ENCODE data around the gene PADI4.

PADI4 gene

GRCh38 chr1:17397910-17398695, 90.1 kb downstream of the PADI4 start:
- DNase-seq (ENCODE audit: extremely low read depth, insufficient read length), result no peak
- no peaks in the 10 kb centered on the region for H3K36me3 ChIP-seq (ENCODE audit: control insufficient read depth, insufficient read depth, low read length)
- TF ChIP-seq CTCF (IDR thresholded peaks at IDR 0.05; ENCODE audit: insufficient read depth, low read length, poor library complexity, severe bottlenecking), result no peak

GRCh38 chr1:17400725-17401341, 92.8 kb downstream of the PADI4 start:
- Histone ChIP-seq H3K36me3 (ENCODE audit: control insufficient read depth, insufficient read depth, low read length) (no peaks in the 10 kb centered on the region), H3K4me3 (replicated peaks; ENCODE audit: low read depth, low read length) (no peak overlapping the region), H3K27me3 (replicated peaks; ENCODE audit: control insufficient read depth, insufficient read depth, low read length) (no peaks in the 10 kb centered on the region)
- no peak for DNase-seq (ENCODE audit: extremely low read depth, insufficient read length)
- peak; percentile 16 for TF ChIP-seq CTCF (IDR thresholded peaks at IDR 0.05; ENCODE audit: insufficient read depth, low read length, poor library complexity, severe bottlenecking)

More at GRCh38 chr1:17397910-17398695, 90.1 kb downstream of the PADI4 start:
- Histone ChIP-seq H3K27me3 (replicated peaks; ENCODE audit: control insufficient read depth, insufficient read depth, low read length) (no peaks in the 10 kb centered on the region), H3K4me3 (replicated peaks; ENCODE audit: low read depth, low read length) (no peak overlapping the region)

GRCh38 chr1:17401841-17402240, 93.8 kb downstream of the PADI4 start:
- H3K27me3 ChIP-seq (replicated peaks; ENCODE audit: control insufficient read depth, insufficient read depth, low read length), result no peaks in the 10 kb centered on the region
- TF ChIP-seq CTCF (IDR thresholded peaks at IDR 0.05; ENCODE audit: insufficient read depth, low read length, poor library complexity, severe bottlenecking), result no peak
- H3K4me3 ChIP-seq (replicated peaks; ENCODE audit: low read depth, low read length), result no peak overlapping the region
- no peak for DNase-seq (ENCODE audit: extremely low read depth, insufficient read length)
- no peaks in the 10 kb centered on the region; the same call in 1 of the 2 replicates for H3K36me3 ChIP-seq (ENCODE audit: control insufficient read depth, insufficient read depth, low read length)

- no peak for TF ChIP-seq CTCF (IDR thresholded peaks at IDR 0.05; ENCODE audit: insufficient read depth, low read length, poor library complexity, severe bottlenecking)
- H3K4me3 ChIP-seq (replicated peaks; ENCODE audit: low read depth, low read length), result no peak overlapping the region
- no peaks in the 10 kb centered on the region for H3K27me3 ChIP-seq (replicated peaks; ENCODE audit: control insufficient read depth, insufficient read depth, low read length)
- no peak for DNase-seq (ENCODE audit: extremely low read depth, insufficient read length)
- peaks cover 4% of the 10 kb centered on the region for H3K36me3 ChIP-seq (ENCODE audit: control insufficient read depth, insufficient read depth, low read length)
These were observed 95.1 kb downstream of the PADI4 start for GRCh38 chr1:17403081-17403480.

- no peak for DNase-seq (ENCODE audit: extremely low read depth, insufficient read length)
- Histone ChIP-seq H3K4me3 (replicated peaks; ENCODE audit: low read depth, low read length) (no peak overlapping the region), H3K27me3 (replicated peaks; ENCODE audit: control insufficient read depth, insufficient read depth, low read length) (no peaks in the 10 kb centered on the region), H3K36me3 (ENCODE audit: control insufficient read depth, insufficient read depth, low read length) (peaks cover 9% of the 10 kb centered on the region)
- TF ChIP-seq CTCF (IDR thresholded peaks at IDR 0.05; ENCODE audit: insufficient read depth, low read length, poor library complexity, severe bottlenecking), result no peak
These were observed 96.2 kb downstream of the PADI4 start for GRCh38 chr1:17404034-17404684.

Measured in GM06990 (cell line).